HepG2 (cell line): Measurements from ENCODE around the gene HMG20B.

Experiments
- CSRNP2 ChIP-seq: sonication (generic); formaldehyde crosslinking; conservative IDR thresholded peaks from 2 replicates; pipeline ENCODE4 v1.8.0; 2022; ENCODE audit warnings: low read depth, missing genetic modification reagents
- EZH2 ChIP-seq: conservative IDR thresholded peaks from 2 replicates; pipeline ENCODE4 v1.6.1; 2012; ENCODE audit warnings: mild to moderate bottlenecking, low read depth, low read length, moderate library complexity
- HMG20A ChIP-seq: IDR thresholded peaks from 2 replicates; pipeline ENCODE4 v1.6.1; 2016; ENCODE audit warnings: borderline replicate concordance
- NFATC3 ChIP-seq: sonication (generic); formaldehyde crosslinking; IDR thresholded peaks from 2 replicates; pipeline ENCODE4 v1.5.1; 2020; ENCODE audit warnings: mild to moderate bottlenecking, missing genetic modification reagents
- POLR2AphosphoS5 ChIP-seq: IDR thresholded peaks from 2 replicates; pipeline ENCODE4 v1.6.1; 2012; ENCODE audit warnings: low read depth, low read length
- TAF1 ChIP-seq: sonication (generic); formaldehyde crosslinking; IDR thresholded peaks from 2 replicates; pipeline ENCODE4 v1.4.0; 2020; ENCODE audit warnings: missing genetic modification reagents
- ZNF720 ChIP-seq: sonication (generic); formaldehyde crosslinking; IDR thresholded peaks from 2 replicates; pipeline ENCODE4 v1.4.0; 2020; ENCODE audit warnings: missing genetic modification reagents
- ZNF790 ChIP-seq: sonication (generic); formaldehyde crosslinking; IDR thresholded peaks from 2 replicates; pipeline ENCODE4 v1.8.0; 2022; ENCODE audit warnings: missing genetic modification reagents, mild to moderate bottlenecking, borderline replicate concordance

GRCh38 chr19:3618811-3619630, 46.3 kb downstream of the HMG20B start:
- TF ChIP-seq ZNF720 (CRISPR knock-in tag) (no peak), POLR2AphosphoS5 (no peak), TAF1 (no peak), NFATC3 (CRISPR knock-in tag) (no peak), CSRNP2 (CRISPR knock-in tag) (no peak), HMG20A (CRISPR knock-in tag) (no peak), EZH2 (no peak), ZNF790 (CRISPR knock-in tag) (no peak)
